Activated CD4-positive, alpha-beta T cell treated with anti-CD3 and anti-CD28 coated beads, Interleukin-2, amount 50 U/mL, for 4 hours (primary cell): ENCODE results near the gene ZNF814.
"Not testable (repeated sequence)": the region's sequence is repeated elsewhere in the genome, so short reads cannot be mapped to it uniquely, and the experiment has no call there.

Experiments
- DNase-seq, 2 experiments: peaks; one replicate each; pipeline ENCODE4 v3.0.0-alpha.2; 2020

Gene ZNF814

DNA sequence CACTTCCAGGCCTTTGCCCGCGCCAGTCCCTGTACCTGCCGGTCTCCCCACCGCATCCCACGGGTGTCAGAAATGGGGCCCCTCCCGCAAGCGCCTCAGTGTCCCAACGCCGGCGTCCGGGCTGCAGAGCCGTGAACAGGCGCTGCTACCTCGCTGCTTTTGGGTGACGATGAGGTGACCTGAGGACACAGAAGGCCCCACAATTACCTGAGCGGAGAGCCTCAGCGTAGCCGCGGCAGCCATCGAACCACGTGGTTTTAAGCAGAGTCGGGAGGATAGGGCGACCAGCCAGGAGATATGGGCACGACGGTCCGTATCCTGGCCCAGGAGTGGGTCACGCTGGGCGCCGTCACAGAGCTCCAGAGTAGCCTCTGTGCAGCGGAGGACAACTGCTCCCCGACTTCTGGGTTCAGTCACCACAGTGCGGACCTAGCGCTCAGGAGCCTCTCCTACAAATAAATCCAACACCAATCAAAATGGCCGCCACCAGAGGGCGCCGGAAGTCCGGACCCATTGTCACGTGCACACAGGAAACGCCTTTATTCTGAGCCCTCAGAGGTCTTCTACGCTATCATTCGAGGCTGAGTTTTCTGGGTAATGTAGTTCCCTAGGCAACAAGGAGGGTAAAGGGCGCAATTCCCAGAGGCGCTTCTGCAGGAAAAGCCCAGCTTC is at the start of gene ZNF814:
Gene ZNF814 (minus strand): TSS at position 478 of the 672 bp plus-strand sequence. CDS start 235 bp downstream, at position 243.
- peak; percentile 82 to 85 for DNase-seq

DNA sequence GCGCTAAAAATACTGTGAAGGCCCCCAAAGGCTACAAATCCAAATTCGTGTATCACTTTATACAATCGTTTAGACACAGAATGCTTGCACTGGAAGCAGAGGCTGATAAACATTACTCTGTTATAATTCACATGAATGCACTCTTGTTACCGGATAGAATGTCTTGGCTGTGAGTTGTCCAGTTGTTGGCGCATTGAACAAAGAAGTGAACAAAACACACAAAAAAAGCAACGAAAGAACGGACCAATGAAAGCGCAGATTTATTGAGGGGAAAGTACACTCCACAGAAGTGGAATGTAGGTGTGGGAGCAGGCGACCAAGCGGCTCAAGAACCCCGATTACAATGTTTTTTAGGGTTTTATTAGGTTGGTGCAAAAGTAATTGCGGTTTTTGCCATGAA is 46.9 kb upstream of the ZNF814 start:
- no peak for DNase-seq

DNA sequence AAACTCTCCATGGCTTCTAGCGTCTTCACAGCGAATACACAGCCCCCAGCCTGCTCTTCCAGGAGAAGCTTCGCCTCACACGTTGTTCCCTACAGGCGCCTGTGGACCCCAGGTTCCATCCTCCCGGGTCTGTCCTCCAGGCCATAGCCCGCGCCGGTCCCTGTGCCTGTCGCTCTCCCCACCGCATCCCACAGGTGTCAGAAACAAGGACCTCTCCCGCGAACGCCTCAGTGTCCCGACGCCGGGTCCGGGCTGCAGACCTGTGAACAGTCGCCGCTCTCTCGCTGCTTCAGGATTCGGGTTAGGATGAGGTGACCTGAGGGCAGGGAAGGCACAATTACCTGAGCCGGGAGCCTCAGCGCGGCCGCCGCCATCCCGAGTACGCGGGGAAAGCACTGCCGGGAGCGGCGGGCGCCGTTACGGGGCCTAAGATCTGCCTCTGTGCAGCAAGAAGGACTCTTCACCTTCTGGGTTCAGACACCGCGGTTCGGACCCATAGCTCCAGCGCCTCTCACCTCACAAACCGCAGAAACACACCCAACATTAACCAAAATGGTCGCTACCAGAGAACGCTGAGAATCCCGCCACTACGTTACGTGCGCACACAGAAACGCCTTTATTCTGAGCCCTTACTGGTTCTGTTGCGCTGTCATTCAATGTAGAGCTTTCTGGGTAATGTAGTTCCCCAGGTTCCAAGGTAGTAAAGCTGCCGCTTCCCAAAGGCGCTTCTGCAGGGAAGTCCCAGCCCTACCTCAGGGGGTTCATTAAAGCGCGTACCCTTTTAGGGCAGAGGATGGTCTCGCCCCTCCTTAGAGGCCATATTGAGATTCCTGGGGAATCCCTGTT is 46.2 kb upstream of the ZNF814 start, which contains the start of gene ZNF418:
Gene ZNF418 (minus strand): TSS at position 583 of the 846 bp plus-strand sequence. CDS start 1,580 bp downstream, outside the sequence.
- DNase-seq = peak; percentile 11 to 21

DNA sequence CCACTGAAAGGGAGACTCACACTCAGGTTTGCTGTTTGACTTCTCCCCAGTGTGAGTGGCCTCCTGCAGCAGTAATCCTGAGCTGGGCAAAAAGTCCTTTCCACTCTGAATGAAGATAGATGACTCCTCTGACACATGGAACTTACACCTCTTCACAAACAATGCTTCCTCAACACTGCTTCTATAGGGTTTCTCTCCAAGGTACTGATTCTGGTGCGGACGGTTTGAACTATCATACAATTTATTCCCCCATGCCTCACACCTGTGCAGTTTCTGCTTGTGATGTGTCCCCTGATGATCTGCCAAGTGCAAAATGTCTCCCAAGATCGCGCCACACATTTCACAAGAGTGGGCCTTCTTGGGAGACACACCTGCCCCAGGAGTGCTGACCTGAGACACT is 38.8 kb upstream of the ZNF814 start:
- no peak for DNase-seq

DNA sequence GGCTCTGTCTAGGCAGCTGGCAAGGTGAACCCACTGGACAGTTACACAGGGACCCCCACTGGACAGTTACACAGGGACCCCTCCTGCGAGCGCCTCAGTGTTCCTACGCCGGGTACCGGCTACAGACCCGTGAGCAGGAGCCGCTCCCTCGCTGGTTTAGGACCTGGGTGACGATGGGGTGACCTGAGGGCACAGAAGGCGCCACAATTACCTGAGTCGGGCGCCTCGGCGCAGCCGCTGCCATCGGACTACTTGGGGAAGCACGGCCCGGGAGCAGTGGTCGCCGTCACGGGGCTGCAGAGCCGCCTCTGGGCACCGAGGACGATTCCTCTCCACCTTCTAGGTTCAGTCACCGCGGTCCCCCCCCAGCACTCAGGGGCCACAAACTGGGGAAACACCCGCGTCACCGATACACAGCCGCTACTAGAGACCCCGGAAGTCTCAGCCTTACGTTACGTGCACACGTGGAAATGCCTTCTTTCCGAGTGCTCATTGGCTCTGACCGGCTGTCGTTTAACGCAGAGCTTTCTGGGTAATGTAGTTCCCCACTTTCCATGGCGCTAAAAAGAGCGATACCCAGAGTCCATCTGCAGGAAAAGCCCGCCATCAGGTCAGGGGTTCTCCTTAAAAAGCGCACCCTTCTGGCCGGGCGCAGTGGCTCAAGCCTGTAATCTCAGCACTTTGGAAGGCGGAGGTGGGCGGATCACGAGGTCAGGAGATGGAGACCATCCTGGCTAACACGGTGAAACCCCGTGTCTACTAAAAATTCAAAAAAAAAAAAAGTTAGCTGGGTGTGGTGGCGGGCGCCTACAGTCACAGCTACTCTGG is 27.5 kb upstream of the ZNF814 start, which contains the start of gene ZNF417:
Gene ZNF417 (minus strand): TSS at position 425 of the 828 bp plus-strand sequence. CDS start 181 bp downstream, at position 244.
- DNase-seq = peak; percentile 81 to 83

DNA sequence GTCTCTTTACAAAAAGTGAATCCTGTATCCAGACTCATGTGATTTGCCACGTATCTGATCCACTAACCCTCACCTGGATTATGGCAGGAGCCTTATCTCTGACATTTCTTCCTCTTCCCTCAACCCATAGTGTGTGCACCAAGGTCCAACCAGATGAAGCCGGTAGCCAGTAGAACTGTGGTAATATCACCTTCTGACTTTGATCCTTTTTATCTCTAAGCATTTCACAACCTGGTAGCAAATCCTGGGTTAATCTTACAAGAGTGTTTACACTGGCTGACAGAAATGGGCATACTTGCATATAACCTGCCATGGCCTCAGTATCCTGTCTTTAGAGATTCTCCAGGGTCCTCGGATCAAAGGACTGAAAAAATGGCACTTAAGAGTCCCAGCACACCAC is 25.7 kb upstream of the ZNF814 start:
- DNase-seq = no peak

DNA sequence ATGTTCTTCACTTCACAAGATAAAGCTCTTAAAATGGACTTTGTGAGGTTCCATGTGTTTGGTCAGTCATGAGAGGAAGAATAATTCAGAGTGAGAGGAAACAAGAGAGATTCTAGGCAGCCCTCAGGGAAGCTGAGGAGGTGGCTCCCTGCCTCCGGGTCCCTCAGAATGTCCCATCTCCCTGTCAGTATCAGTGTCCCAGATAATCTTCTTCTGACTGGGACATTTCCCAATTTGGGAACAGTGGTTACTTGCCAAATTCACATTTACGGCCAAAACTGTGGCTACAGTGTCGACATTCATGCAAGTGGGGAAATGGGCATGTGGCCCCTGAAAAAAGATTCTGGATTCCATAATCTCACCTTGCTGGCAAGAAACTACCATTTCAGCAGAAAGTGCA is 18.6 kb upstream of the ZNF814 start:
- DNase-seq = no peak

DNA sequence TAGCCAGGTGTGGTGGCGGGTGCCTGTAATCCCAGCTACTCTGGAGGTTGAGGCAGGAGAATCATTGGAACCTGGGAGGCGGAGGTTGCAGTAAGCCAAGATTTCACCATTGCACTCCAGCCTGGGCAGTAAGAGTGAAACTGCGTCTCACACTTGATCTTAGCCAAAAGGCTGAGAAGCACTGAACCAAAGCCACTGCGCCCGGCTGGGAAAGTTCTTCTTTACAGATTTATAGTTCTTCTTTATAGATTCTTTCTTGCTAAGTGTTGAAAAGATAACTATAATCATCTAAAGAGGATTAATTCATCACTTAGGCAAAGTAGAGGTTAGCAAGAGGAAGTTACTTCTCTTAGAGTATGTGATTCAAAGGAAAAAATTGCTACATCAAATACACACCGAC is 16.4 kb upstream of the ZNF814 start:
- DNase-seq = no peak

DNA sequence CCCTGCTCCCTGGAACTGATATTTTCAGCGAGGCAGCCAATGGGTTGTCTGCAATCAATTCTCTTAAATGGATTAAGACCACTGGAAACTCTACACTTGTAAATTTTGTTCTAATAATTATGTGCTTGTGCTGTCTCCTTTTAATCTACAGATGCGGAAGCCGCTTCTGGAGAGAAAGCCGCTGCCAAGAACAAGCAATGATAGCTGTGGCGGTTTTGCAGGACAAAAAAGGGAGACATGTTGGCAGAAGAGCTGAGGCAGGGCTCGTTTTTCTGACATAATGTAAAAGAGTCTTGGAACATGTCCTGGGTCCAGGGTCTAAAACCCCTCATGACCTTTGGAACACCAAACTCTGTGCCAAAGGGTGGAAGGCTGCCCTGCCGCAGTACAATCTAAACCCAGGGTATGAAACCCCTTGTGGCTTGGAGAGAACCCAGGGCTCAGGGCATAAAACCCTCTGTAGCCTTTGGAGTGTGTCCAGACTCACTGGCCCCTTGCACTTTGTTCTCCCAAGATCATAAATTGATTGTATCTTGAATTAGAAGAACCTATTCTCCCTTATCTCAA is 14.9 kb upstream of the ZNF814 start:
- DNase-seq = no peak

DNA sequence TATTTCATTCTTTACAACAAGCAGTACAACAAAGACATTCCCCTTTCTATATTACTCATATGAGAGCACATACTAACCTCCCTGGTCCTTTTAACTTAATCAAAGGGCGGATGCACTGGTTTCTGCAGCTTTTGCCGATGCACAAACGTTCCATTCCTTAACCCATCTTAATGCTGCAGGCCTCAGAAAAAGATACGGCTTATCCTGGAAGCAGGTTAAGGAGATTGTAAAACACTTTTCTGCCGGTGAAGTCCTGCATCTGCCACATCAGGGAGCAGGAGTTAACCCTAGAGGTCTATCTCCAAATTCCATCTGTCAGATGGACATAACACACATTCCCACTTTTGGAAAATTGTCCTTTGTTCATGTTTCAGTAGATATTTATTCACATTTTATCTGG is 11.5 kb upstream of the ZNF814 start:
- DNase-seq = no peak

DNA sequence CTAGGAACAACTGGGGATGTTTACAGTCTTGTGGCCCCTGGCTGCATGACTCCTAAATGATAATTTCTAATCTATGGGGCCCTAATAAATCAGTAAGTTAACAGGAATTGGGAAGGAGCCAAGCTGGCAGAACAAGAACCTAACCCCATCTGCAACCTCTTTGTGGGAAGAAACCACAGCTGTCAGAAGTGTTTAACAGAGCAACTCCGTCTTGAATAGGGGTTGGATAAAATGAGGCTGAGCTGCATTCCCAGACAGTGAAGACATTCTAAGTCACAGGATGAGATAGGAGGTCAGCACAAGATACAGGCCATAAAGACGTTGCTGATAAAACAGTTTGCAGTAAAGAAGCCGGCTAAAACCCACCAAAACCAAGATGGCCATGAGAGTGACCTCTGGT is 1.9 kb upstream of the ZNF814 start:
- DNase-seq = not testable (repeated sequence)

DNA sequence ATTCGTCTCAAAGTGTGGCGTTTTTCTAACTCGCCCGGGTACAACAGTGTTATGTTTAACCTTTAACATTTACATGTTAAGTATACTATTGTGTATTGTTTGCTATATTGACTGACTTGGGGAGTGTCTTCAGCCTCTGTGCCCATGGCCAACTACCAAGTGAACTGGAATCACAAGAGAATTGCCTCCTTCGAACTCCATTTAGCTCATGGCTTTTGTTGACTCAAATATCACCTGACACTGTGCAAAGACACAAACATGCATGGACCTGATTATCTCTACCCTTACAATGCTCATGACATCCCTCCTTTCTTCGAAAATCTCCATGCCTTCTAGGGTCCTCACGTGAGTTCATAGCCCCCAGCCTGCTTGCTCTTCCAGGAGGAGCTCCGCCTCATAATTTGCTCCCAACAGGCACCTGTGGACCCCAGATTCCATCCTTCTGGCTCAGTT is 704 bp downstream of the ZNF814 start:
- no peak for DNase-seq

DNA sequence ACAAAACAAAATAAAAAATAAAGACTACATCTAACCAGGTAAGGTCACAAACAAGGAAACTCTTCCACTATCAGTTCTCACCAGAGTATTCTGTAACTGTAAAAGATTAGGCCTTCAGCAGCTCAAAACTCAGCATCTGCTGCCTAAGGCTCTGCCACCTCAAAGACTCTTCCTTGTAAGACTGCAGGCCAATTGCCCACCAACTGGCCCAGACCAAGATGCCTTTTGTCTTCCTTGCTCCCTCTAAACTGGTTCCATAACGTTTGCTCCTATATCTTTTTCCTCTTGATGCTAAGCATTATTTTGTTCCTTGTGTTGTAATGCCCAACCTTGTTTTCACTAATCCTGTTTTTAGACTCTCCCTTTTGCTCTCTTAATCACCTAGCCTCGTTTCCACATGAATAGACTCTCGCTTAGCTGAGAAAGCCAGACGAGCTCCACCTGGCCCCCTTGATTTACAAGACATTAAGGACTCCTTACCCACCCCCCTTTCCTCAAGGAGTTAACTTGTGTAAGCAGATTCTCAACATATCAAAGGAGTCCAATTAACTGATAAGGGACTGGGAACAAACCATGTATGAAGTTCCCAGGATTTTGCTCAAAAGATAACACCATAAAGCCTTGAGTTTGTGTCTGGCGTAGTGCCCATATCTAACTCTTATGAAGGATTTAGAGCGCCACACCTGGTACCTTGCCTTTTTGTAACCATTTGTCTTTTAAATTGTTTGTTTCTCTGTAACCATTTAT is 1.5 kb downstream of the ZNF814 start:
- no peak for DNase-seq

DNA sequence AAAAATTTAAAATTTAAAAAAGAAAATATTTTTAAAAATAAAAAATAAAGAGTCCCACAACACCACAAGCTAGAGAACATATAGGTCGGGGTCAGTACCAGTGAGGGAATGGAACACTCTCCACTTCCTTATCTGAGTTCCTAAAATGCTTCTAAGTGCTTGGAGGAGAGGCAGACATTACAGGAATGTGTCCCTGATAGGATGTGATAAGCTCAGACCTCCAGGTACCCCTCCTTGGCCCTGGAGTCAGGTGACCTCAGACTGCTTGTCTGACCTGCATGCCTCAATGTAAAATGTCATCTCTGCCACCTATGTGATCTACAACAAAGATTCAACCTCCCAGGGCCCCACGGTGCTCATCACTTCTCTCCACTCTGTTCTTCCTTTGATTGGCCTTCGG is 2.8 kb downstream of the ZNF814 start:
- DNase-seq = no peak

DNA sequence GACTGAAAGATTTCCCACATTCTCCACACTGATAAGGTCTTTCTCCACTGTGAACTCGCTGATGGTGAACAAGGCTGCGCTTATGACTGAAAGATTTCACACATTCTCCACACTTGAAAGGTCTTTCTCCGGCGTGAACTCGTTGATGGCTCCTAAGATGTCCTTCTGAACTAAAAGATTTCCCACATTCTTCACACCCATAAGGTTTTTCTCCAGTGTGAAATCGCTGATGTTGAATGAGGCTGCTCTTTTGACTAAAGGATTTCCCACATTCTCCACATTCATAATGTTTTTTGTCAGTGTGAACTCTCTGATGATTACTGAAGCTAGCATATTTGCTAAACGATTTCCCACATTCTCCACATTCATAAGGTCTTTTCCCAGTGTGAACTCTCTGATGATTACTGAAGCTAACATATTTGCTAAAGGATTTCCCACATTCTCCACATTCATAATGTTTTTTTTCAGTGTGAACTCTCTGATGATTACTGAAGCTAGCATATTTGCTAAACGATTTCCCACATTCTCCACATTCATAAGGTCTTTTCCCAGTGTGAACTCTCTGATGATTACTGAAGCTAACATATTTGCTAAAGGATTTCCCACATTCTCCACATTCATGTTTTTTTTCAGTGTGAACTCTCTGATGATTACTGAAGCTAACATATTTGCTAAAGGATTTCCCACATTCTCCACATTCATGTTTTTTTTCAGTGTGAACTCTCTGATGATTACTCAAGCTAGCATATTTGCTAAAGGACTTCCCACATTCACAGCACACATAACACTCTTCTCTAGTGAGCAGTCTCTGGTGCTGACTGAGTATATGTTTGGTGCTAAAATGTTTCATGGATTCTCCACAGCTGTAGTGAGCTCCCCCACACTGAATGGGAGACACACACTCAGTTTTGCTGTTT is 14.7 kb downstream of the ZNF814 start:
- DNase-seq = not testable (repeated sequence)

DNA sequence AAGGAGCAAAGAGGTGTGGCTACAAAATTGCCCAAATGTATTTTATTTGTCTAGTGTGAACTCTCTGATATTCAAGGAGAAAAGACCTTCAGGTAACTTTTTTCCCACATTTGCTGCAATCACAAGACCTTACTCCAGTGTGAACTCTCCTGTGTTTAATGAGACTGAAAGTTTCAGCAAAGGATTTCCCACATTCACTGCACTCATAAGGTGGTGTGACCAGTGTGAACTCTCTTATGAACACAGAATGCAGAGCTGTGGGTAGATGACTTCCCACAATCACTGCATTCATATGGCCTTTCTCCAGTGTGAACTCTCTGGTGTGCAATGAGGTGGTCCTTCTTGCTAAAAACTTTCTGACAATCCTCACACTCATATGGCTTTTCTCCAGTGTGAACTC is 16.4 kb downstream of the ZNF814 start:
- DNase-seq = no peak

DNA sequence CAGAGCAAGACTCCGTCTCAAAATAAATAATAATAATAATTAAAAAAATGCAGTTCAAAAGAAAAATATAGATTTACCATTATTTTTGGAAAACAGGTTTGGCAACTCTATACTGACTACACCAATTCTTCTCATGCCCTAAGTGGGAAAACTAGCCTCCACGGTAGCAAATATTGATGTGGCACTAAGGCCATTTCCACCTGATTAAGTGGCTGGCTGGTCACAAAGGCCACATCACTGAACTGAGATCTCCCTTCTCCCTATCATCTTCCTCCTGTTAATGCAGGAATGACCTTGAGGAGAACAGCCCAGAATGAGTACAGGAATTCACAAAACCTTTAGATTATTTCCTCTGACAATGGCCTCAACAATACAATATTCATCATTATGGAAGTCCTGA is 18.6 kb downstream of the ZNF814 start:
- no peak for DNase-seq

DNA sequence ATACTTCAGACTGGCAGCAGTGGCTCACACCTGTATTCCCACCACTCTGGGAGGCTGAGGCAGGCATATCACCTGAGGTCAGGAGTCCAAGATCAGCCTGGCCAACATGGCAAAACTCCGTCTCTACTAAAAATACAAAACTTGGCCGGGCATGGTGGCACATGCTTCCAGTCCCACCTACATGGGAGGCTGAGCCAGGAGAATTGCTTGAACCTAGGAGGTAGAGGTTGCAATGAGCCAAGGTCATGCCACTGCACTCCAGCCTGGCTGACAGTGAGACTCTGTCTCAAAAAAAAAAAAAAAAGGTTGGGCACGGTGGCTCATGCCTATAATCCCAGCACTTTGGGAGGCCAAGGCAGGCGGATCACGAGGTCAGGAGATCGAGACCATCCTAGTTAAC is 19.2 kb downstream of the ZNF814 start:
- DNase-seq = not testable (repeated sequence)

DNA sequence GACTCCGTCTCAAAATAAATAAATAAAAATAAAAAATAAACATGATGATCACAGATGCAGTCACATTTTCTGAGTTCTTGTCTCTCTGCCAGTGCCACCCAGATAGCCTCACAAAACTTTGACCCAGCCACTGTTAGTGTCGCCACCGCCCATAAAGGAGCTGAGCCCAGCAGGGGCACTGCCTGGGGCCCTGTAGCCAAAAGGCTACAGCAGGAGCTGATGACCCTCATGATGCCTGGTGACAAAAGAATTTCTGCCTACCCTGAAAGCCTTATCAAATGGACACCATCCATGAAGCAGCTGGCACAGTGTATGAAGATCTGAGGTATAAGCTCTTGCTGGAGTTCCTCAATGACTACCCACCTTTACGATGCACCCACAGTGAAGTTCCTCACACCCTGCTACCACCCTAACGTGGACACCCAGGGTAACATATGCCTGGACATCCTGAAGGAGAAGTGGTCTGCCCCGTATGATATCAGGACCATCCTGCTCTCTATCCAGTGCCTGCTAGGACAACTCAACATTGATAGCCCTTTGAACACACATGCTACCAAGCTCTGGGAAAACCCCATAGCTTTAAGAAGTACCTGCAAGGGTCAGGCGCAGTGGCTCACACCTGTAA is 20.9 kb downstream of the ZNF814 start:
- DNase-seq = no peak

DNA sequence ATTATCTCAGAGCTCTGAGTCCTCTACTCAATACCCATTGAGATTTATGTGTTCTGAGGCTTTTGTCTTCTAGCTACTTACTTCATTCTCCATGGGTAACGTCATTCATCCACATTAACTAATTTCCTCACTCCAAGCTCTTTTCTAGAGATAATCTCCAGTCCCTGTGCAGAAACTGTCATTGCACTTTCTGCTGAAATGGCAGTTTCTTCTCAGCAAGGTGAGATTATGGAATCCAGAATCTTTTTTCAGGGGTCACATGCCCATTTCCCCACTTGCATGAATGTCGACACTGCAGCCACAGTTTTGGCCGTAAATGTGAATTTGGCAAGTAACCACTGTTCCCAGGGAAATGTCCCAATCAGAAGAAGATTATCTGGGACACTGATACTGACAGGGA is 26.5 kb downstream of the ZNF814 start:
- not testable (repeated sequence) for DNase-seq
